ENCODE data around the gene EPM2A.

DNA sequence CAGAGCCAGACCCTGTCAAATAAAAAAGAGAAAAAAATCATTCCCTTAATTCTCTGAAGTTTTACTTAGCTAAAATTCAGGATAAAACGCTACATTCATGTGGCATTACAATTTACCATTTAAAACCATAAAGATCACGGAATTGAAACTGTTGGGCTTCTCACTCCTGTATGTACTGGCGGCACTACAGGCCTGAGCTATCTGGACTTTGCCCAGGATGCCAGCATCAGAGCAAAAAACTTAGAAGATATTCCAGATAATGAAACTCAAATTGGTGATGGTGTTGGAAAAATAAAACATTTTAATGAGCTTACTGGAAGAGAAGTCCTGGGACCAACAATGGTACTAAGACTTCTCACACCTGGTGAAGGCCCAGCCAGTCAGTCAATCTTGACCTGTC lies 14.2 kb downstream of the EPM2A start:
- TF ChIP-seq EZH2 (IDR thresholded peaks at IDR 0.05; ENCODE audit: low read depth), result no peak
- TF ChIP-seq, protein P1, sequence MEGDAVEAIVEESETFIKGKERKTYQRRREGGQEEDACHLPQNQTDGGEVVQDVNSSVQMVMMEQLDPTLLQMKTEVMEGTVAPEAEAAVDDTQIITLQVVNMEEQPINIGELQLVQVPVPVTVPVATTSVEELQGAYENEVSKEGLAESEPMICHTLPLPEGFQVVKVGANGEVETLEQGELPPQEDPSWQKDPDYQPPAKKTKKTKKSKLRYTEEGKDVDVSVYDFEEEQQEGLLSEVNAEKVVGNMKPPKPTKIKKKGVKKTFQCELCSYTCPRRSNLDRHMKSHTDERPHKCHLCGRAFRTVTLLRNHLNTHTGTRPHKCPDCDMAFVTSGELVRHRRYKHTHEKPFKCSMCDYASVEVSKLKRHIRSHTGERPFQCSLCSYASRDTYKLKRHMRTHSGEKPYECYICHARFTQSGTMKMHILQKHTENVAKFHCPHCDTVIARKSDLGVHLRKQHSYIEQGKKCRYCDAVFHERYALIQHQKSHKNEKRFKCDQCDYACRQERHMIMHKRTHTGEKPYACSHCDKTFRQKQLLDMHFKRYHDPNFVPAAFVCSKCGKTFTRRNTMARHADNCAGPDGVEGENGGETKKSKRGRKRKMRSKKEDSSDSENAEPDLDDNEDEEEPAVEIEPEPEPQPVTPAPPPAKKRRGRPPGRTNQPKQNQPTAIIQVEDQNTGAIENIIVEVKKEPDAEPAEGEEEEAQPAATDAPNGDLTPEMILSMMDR (conservative IDR thresholded peaks at IDR 0.05), result no peak
